ENCODE data around the gene KIF3C. TPM values are rescaled to one million over a fixed set of nuclear protein-coding genes. Genes with fewer than 3 reads are reported as not detected.
"Not testable (repeated sequence)": the region's sequence is repeated elsewhere in the genome, so short reads cannot be mapped to it uniquely, and the experiment has no call there.

Gene KIF3C
- total RNA-seq, result 10 to 100 TPM; 42.9 to 51.4 TPM
- 47.4 TPM for polyA plus RNA-seq (2013, experiment 1 of 2)
- 43.6 TPM for polyA plus RNA-seq (2013, experiment 2 of 2)
- long read RNA-seq, experiment 1, full-length matches to known transcripts, result 3 of 16 reads
- long read RNA-seq, experiment 1, partial matches to known transcripts, result 2 of 16 reads
- long read RNA-seq, experiment 1, other reads (novel, unspliced or antisense), result 11 of 16 reads
- long read RNA-seq, experiment 2, full-length matches to known transcripts, result 41 of 65 reads
- long read RNA-seq, experiment 2, partial matches to known transcripts, result 9 of 65 reads
- long read RNA-seq, experiment 2, other reads (novel, unspliced or antisense), result 15 of 65 reads
- long read RNA-seq, experiment 3, full-length matches to known transcripts, result 62 of 82 reads
- long read RNA-seq, experiment 3, partial matches to known transcripts, result 4 of 82 reads
- long read RNA-seq, experiment 3, other reads (novel, unspliced or antisense), result 16 of 82 reads
- long read RNA-seq, experiment 4, partial matches to known transcripts, result 0 of 4 reads
- long read RNA-seq, experiment 4, other reads (novel, unspliced or antisense), result 4 of 4 reads

DNA sequence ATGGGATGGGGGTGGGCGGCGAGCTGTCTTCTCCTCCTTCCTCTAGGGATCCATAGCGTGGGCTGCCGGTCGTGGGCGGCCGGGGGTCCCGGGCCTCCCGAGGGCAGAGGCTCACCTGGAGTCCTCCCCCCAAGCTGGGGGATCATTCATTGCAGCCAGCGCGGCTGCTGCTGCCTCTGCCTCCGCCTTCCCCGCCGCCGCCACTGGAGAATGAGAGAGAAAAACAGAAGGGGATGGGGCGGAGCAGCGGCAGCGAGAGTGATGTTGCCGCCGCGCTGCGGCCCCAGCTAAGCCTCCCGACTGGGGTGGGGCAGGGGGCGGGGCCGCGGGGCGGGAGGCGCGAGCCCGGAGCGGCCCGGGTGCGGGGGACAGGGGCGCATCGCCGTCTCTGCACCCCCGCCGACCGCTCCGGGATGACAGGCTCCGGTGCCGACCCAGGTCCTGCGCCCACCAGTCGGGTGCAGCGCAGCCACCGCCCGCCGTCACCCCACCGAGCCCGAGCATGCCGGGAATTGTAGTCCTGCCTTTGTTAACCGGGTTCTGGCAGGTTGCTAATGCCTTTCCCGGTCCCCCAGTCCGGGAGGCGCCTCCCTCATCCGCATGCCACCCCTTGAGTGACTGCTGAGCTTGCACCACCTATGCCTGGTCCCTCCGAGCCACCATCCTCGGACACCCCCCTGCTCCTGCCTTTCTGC is at the start of gene KIF3C:
KIF3C (minus strand) TSS at position 225 of the 695 bp plus-strand sequence. CDS start 580 bp downstream, outside the sequence.
- Histone ChIP-seq H3K27me3 (ENCODE audit: control insufficient read depth, insufficient read depth, low read length, poor library complexity, severe bottlenecking) (no peaks in the 10 kb centered on the region), H3K27ac (ENCODE audit: low read depth, low read length) (peak within 1 kb of the TSS; percentile 76)
- peak within 1 kb of the TSS; percentile 86 for H3K27ac Mint-ChIP-seq

DNA sequence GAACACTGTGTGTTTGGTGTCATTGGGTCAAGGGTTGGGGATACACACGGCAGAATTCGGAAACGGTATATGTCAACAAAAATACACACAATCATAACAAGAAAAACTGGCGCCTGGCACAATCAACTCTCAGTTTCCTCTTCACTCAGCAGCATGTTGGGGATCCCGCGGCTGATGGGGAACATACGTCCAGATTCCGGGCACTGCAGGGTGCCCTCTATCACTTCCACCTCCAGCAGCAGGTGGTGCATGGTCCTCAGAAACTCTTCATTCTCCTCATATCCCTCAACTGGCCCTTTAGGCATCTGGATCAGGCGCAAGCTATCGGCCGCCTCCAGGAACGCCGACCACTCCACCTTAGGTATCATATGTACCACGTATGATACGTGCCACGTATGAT is 45.8 kb upstream of the KIF3C start:
- not testable (repeated sequence) for H3K9ac ChIP-seq (ENCODE audit: extremely low read depth, low read length, poor library complexity, severe bottlenecking); DNase-seq; H3K27me3 ChIP-seq (ENCODE audit: control insufficient read depth, insufficient read depth, low read length, poor library complexity, severe bottlenecking); H3K4me3 ChIP-seq (ENCODE audit: low read length); H3K36me3 ChIP-seq (ENCODE audit: control insufficient read depth, insufficient read depth, low read length); H3K9me3 Mint-ChIP-seq; H3K27ac Mint-ChIP-seq; H3K4me1 ChIP-seq (ENCODE audit: control insufficient read depth, insufficient read depth, low read length); H3K27me3 Mint-ChIP-seq (ENCODE audit: insufficient read depth); H3K9me3 ChIP-seq (ENCODE audit: control insufficient read depth, low read length); H3K36me3 Mint-ChIP-seq (ENCODE audit: low read depth); H3K4me3 Mint-ChIP-seq; H3K4me1 Mint-ChIP-seq; H3K27ac ChIP-seq (ENCODE audit: low read depth, low read length)
- WGBS, 2 experiments (ENCODE audit: insufficient coverage in 1 of 2, insufficient read length in 1 of 2), result 93 to 98% methylated on average over 6 to 15 of the region's 16 CpGs

More for the DNA sequence above, at the start of gene KIF3C:
- TF ChIP-seq, protein P1, sequence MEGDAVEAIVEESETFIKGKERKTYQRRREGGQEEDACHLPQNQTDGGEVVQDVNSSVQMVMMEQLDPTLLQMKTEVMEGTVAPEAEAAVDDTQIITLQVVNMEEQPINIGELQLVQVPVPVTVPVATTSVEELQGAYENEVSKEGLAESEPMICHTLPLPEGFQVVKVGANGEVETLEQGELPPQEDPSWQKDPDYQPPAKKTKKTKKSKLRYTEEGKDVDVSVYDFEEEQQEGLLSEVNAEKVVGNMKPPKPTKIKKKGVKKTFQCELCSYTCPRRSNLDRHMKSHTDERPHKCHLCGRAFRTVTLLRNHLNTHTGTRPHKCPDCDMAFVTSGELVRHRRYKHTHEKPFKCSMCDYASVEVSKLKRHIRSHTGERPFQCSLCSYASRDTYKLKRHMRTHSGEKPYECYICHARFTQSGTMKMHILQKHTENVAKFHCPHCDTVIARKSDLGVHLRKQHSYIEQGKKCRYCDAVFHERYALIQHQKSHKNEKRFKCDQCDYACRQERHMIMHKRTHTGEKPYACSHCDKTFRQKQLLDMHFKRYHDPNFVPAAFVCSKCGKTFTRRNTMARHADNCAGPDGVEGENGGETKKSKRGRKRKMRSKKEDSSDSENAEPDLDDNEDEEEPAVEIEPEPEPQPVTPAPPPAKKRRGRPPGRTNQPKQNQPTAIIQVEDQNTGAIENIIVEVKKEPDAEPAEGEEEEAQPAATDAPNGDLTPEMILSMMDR (conservative IDR thresholded peaks at IDR 0.05), result no peak
- Mint-ChIP-seq H3K9me3 (no peaks in the 10 kb centered on the region), H3K27me3 (ENCODE audit: insufficient read depth) (no peaks in the 10 kb centered on the region), H3K4me3 (peak within 1 kb of the TSS; percentile 66), H3K4me1 (peaks cover 44% of the 10 kb centered on the region), H3K36me3 (ENCODE audit: low read depth) (peaks cover 5% of the 10 kb centered on the region)
- H3K4me1 ChIP-seq (ENCODE audit: control insufficient read depth, insufficient read depth, low read length), result peaks cover 23% of the 10 kb centered on the region
- peak; percentile 96 for DNase-seq
- WGBS, 2 experiments (ENCODE audit: insufficient coverage in 1 of 2, insufficient read length in 1 of 2), result 1 to 3% methylated on average over 16 to 58 of the region's 58 CpGs
- peak within 1 kb of the TSS; percentile 38 for H3K9ac ChIP-seq (ENCODE audit: extremely low read depth, low read length, poor library complexity, severe bottlenecking)
- peaks cover 13% of the 10 kb centered on the region for H3K36me3 ChIP-seq (ENCODE audit: control insufficient read depth, insufficient read depth, low read length)
- H3K9me3 ChIP-seq (ENCODE audit: control insufficient read depth, low read length), result no peaks in the 10 kb centered on the region
- peak within 1 kb of the TSS; percentile 82 for H3K4me3 ChIP-seq (ENCODE audit: low read length)

DNA sequence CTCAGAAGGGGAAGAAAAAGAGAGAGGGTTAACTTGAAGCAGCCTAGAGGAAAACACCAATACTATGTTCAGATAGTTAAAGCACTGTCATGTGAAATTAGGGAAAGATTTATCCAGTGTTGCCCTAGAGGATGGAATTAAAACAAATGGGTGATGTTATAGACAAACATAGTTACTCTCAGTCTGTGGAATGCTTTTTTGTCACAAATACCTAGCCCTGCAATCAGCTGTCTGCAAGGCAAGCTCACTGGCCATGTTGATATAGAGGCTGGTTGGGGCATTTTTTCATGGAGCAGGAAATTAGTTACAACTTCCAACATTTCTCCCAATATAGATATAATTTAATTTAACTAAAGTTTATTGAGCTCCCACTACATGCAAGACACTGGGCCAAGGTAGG is 43.2 kb upstream of the KIF3C start:
- H3K27me3 ChIP-seq (ENCODE audit: control insufficient read depth, insufficient read depth, low read length, poor library complexity, severe bottlenecking), result no peaks in the 10 kb centered on the region
- Mint-ChIP-seq H3K27me3 (ENCODE audit: insufficient read depth) (no peaks in the 10 kb centered on the region), H3K4me3 (no peak overlapping the region), H3K36me3 (ENCODE audit: low read depth) (no peaks in the 10 kb centered on the region), H3K27ac (no peak overlapping the region), H3K4me1 (peaks cover 2% of the 10 kb centered on the region), H3K9me3 (no peaks in the 10 kb centered on the region)
- no peaks in the 10 kb centered on the region for H3K4me1 ChIP-seq (ENCODE audit: control insufficient read depth, insufficient read depth, low read length)
- no peak overlapping the region for H3K27ac ChIP-seq (ENCODE audit: low read depth, low read length)
- no peak overlapping the region for H3K9ac ChIP-seq (ENCODE audit: extremely low read depth, low read length, poor library complexity, severe bottlenecking)
- H3K4me3 ChIP-seq (ENCODE audit: low read length), result no peak overlapping the region
- no peaks in the 10 kb centered on the region for H3K9me3 ChIP-seq (ENCODE audit: control insufficient read depth, low read length)
- H3K36me3 ChIP-seq (ENCODE audit: control insufficient read depth, insufficient read depth, low read length), result no peaks in the 10 kb centered on the region
- no peak for DNase-seq
- TF ChIP-seq, protein P1 (conservative IDR thresholded peaks at IDR 0.05), result no peak
